Stimulated activated CD8-positive, alpha-beta memory T cell treated with anti-CD3 and anti-CD28 coated beads, Interleukin-12 subunit alpha, Interleukin-12 subunit beta, amount 100 ng/mL, for 4 hours (primary cell): ENCODE data around the gene FBH1.

Experiments
- DNase-seq: peaks from one replicate; pipeline ENCODE4 v3.0.0-alpha.2; 2020; ENCODE audit warnings: low read depth

FBH1 gene

GRCh38 chr10:5981529-5981928 is 91.5 kb downstream of the FBH1 start:
- no peak for DNase-seq

- no peak for DNase-seq
Measured at GRCh38 chr10:5983774-5984173, 93.7 kb downstream of the FBH1 start.

GRCh38 chr10:5985029-5985428 is 95.0 kb downstream of the FBH1 start:
- no peak for DNase-seq
